HuH-7.5 (cell line): ENCODE data around the gene CADPS.

Experiments
- DNase-seq: peaks from one replicate; pipeline ENCODE4 v3.0.0; 2011; ENCODE audit warnings: low spot score

Gene CADPS

GRCh38 chr3:62737449-62737848 lies 137.8 kb downstream of the CADPS start:
- DNase-seq = no peak

DNA sequence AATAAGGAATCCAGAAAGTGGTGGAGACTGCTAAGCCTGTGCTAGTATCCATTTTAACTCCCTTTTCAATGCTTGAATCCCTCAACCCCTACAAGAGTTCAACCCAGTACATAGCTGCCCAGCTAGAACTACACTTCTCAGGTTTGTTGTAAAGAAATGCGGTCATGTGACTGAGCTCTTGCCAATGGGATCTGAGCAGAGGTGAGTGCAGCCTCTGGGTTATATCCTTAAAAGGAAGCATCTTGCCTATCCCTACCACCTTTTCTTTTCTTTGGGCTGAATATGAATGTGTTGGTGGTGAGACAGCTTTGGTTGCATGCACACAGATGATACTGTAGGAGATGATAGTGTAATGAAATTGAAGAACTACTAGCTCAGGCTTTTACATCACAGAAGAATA lies 139.7 kb downstream of the CADPS start:
- DNase-seq = no peak

GRCh38 chr3:62732183-62732904 lies 142.9 kb downstream of the CADPS start:
- DNase-seq = no peak

DNA sequence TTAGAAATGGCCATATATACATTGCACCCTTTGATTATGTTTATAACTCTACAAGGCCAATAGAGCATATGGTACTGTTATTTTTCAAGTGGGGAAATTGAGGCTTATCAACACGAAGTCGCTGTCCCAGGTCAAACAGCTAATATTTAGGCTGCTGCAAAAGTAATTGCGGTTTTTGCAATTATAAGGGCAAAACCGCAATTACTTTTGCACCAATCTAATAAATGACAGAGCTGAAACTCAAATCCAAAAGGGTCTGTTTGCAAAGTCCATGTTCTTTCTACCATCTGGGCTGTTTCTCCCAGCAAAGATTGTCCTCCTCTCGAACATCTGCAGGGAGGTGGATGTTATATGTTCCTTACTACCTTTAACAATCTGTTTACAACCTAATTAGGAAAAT lies 147.2 kb downstream of the CADPS start:
- no peak for DNase-seq

- DNase-seq = no peak
Observed at GRCh38 chr3:62727536-62727935, 147.7 kb downstream of the CADPS start.

DNA sequence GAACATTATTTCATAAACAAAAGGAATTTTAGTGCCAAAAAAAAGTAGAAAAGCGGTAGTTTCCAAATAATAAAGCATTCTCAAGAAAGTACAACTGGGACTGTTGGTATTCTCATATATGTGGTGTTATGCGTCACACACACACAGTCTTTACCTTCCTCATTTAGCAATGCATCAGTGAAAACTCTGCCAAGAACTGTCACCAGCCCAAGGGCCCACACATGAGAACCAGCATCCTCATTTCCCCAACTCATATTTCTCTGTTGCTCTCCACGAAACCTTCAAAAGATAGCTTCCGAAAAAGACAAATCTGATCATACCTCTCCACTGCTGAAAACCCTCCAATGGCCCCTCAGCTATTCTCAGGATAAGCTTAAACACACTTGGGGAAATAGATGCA lies 150.7 kb downstream of the CADPS start:
- no peak for DNase-seq

- no peak for DNase-seq
Observed at GRCh38 chr3:62723914-62724217, 151.3 kb downstream of the CADPS start.

GRCh38 chr3:62723166-62723913 lies 151.9 kb downstream of the CADPS start:
- DNase-seq = no peak

- DNase-seq = no peak
Observed at GRCh38 chr3:62722344-62722743, 152.9 kb downstream of the CADPS start.

DNA sequence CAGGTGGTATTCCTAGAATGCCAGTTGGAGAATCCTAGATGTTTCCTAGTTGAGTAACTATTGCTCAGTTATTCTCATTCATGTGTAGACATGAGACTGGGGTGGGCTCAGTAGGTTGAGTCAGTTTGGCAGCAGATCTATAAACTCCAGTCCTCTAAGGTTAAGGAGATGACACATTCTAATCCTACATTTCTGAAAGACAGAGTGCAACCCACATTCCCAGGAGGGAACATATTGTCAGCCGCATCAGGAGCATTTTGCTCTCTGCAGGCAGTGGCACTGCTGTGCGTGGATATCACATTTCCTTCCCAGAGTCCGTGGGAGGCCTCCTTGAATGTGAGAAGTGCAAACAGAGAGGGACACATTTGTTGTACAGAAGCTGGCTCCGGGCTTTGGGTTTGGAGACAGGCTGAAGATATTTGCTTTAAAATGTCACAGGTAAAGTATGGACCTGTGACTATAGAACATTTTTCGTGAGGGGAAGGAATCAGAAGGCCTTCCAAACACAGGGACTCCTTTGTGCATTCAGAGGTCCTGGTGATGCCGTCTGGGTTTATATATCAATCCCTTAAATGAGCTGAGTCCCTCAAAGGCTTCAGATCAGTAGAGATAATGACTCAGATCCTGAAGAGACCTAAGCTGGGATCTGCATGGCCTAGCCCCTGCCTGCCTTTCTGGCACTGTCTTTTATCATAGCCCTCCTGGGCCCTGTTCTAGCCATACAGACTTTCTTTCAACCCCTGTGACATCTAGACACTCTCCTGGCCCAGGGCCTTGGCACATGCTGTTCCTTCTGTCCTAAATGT lies 156.5 kb downstream of the CADPS start:
- no peak for DNase-seq

GRCh38 chr3:62718011-62718410 lies 157.2 kb downstream of the CADPS start:
- no peak for DNase-seq

- DNase-seq = no peak
Observed at GRCh38 chr3:62712746-62713145, 162.5 kb downstream of the CADPS start.

GRCh38 chr3:62710751-62711150 lies 164.5 kb downstream of the CADPS start:
- no peak for DNase-seq

DNA sequence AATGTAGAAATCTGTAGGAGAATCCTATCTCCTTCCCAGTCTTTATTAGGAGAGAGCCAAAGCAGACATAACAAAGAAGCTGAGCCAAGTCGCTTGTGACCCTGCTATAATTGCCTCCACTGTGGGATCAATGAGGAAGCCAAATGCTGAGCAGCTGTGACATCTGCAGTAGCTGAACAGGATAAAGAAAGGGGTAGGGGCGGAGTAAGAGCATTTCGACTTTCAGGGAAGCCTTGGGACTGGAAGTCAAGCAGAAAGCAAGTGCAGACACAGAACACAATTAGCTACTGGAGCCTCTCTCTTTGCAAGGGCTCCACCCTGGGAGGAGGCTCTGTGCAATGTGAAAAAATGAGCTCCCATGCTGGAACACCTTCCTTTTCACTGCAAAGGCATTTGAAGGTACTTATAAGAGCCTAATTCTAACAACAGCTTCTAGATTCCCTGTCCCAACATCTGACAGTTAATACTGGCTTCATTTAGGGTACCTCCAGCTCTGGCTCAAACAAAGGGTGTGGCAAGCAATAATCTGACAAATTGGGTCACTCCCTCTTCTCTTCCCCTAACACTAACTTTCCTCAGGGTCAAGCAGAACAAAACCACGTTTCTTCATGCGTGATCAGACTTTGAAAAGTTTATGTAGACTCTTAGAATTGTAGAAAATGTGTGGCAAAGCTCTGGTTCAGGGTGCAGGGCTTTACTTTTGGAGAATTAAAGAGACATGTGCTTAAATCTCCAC lies 166.4 kb downstream of the CADPS start:
- no peak for DNase-seq

GRCh38 chr3:62705721-62706120 lies 169.5 kb downstream of the CADPS start:
- DNase-seq = no peak

DNA sequence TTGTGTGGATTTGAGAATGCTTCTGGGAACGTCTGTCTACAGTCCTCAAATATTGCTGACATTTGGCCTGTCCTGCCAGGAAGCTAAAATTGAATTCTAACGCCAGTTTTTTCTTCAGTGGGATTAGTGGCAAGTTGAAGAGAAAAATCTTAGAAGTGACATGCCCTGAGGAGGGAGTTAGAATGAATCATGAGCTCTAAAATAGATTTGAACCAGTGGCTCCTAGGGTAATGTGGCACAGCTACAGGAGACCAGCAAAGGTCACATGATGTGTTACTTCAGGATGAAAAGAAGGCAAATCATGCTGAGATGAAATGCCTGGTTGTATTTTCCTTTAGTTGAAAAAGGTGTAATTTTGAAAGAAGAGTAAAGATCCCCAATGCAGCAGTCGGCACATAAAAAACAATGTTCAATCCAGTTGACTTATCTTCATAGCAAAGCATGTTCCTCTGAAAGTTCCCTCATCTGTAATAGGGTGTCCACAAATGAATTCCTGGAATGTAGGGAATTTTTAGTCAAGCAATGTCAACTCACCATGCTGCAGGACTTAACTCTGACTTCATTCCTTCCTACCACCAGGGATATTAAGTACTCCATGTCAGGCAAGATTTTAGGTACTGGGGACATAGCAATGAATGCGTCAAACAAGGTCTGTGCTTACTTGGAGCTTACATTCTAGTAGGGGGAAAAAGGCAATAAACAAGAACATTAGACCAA lies 171.6 kb downstream of the CADPS start:
- no peak for DNase-seq

DNA sequence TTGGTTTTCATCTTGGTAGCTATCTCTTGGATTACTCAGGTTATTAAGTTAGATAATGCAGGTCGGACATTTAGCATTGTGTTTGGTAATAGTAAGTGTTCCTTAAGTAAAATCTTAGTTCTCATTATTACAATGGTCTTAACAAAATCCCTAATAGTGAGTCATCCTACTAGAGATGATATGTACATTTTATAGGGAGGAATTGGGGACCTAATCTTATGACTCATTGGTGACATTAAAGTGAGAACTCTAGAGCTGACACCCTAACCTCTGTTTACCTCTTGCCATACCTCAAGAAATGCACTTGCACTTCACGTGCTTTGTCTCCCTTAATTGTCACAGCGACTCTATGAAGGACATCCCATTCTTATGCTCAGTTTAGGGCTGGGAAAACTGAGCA lies 174.9 kb downstream of the CADPS start:
- no peak for DNase-seq

DNA sequence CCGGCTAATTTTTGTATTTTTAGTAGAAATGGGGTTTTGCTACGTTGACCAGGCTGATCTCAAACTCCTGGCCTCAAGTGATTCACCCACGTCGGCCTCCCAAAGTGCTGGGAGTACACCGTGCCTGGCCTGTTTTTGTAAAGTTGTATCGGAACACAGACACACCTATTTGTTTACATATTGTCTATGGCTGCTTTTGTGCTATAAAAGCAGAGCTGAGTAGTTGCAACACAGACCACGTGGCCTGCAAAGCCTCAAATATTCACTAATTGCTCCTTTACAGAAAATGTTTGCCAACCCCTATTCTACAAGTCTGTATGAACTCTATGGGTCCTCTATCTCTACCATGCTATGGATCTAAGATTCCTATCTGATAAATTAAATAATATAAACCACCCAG lies 175.5 kb downstream of the CADPS start:
- no peak for DNase-seq

DNA sequence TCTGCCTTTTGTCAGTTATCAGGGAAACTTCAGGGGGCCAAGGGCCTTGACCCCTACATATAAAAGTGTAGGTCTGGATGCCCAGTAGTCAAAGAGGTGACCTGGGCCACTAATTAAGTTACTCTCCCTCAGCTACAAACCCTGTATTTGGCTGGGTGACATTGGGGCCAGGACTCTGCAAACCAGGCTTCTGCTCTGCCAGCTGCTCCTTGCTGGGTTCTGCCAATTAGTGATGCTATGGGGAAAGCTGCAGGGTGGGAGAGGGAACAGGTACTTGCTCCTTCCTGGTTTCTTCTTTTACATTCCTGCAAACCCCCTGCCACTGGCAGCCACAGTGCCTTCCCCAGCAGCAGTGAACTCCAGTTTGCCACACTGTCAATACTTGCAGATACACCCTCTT lies 179.2 kb downstream of the CADPS start:
- DNase-seq = no peak

DNA sequence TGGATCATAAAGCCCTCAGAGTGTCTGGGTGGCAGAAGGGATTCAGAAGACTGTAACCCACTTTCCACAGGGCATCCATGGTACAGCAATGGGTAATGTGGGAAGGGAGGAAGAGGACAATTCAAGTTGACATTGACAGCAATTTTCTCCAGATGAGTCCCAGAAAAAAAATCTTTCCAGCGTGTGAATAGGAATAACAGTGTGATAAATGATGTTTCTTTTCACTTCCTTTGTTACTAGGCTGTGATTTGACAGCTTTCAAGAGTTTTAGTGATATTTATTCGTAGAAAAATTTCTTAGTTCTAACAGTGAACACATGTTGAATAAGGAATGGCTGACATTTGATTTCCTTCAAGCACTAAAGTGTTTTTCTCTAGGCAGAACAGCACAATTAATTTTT lies 186.4 kb downstream of the CADPS start:
- no peak for DNase-seq

DNA sequence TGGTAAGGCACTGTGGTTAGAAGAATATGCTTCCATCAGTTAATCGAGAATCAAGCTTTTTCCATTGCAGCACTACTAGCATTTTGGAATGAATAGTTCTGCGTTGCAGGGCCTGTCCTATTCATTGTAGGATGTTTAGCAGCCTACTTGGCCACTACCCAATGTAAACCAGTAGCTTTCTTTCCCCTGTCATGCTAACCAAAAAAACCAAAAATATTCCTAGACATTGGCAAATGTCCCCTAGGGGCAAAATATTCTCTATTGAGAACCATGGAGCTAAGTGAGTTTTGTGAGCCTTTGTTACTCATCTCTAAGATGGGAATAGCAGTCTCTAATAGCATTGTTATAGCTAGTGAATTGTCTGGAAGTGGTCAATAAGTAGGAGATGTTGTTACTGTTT lies 187.2 kb downstream of the CADPS start:
- DNase-seq = no peak
